Tongue (tissue), 2 donors: ENCODE measurements around the gene DPCD. TPM values are rescaled to one million over a fixed set of nuclear protein-coding genes. Genes with fewer than 3 reads are reported as not detected.
A peak's percentile ranks its signal among the peaks of the same experiment; 100 is the strongest.
"Not testable (repeated sequence)": the region's sequence is repeated elsewhere in the genome, so short reads cannot be mapped to it uniquely, and the experiment has no call there.

Experiments used
- DNase-seq: peaks from one replicate; pipeline ENCODE4 v3.0.0-alpha.2; 2015
- total RNA-seq: library from RNA; depleted of rRNA; stranded (reverse); fragments of >200 nt; gene quantifications from one replicate; pipeline ENCODE4 v1.2.3, GENCODE V29; 2014

DPCD gene
- total RNA-seq, 1 donor from 2014 or later: 18.1 TPM

GRCh38 chr10:101618871-101619270 is 30.8 kb downstream of the DPCD start:
- no peak for DNase-seq

GRCh38 chr10:101619983-101620382 is 31.9 kb downstream of the DPCD start:
- no peak for DNase-seq

GRCh38 chr10:101623528-101623927 is 35.4 kb downstream of the DPCD start:
- no peak for DNase-seq

GRCh38 chr10:101624526-101625102 is 36.5 kb downstream of the DPCD start:
- DNase-seq: no peak

GRCh38 chr10:101625821-101626412 is 37.8 kb downstream of the DPCD start:
- no peak for DNase-seq

- peak; percentile 40 for DNase-seq
These were observed 41.9 kb downstream of the DPCD start for GRCh38 chr10:101629837-101630632.

GRCh38 chr10:101630633-101630920 is 42.5 kb downstream of the DPCD start:
- no peak for DNase-seq

GRCh38 chr10:101631821-101632475 is 43.8 kb downstream of the DPCD start:
- no peak for DNase-seq

- DNase-seq: not testable (repeated sequence)
These were observed 45.4 kb downstream of the DPCD start for GRCh38 chr10:101633510-101633909.

GRCh38 chr10:101639141-101639900 is 51.2 kb downstream of the DPCD start:
- no peak for DNase-seq

- no peak for DNase-seq
These were observed 55.4 kb downstream of the DPCD start for GRCh38 chr10:101643546-101643945.

GRCh38 chr10:101644002-101644401 is 55.9 kb downstream of the DPCD start:
- no peak for DNase-seq

- no peak for DNase-seq
These were observed 57.5 kb downstream of the DPCD start for GRCh38 chr10:101645659-101646058.

GRCh38 chr10:101646364-101646763 is 58.2 kb downstream of the DPCD start:
- peak; percentile 44 for DNase-seq

GRCh38 chr10:101647255-101647654 is 59.1 kb downstream of the DPCD start:
- no peak for DNase-seq

- no peak for DNase-seq
These were observed 61.5 kb downstream of the DPCD start for GRCh38 chr10:101649525-101650085.

- no peak for DNase-seq
These were observed 62.7 kb downstream of the DPCD start for GRCh38 chr10:101650863-101651262.

GRCh38 chr10:101651336-101651735 is 63.2 kb downstream of the DPCD start:
- no peak for DNase-seq

- DNase-seq: no peak
These were observed 65.4 kb downstream of the DPCD start for GRCh38 chr10:101653536-101653935.

GRCh38 chr10:101655570-101655969 is 67.4 kb downstream of the DPCD start:
- DNase-seq: no peak

GRCh38 chr10:101656890-101657289 is 68.8 kb downstream of the DPCD start:
- DNase-seq: no peak

GRCh38 chr10:101658975-101659374 is 70.9 kb downstream of the DPCD start:
- no peak for DNase-seq
